HG02973 (cell line): ENCODE measurements around the gene BCL11A.

Source experiments
- ATAC-seq: cut with Tn5 transposase; IDR thresholded peaks from one replicate; pipeline ENCODE4 v1.9.1; 2021; ENCODE audit warnings: moderate library complexity; ENCODE audit not compliant: unreplicated experiment

The BCL11A gene

GRCh38 chr2:60509066-60509465 lies 44.4 kb downstream of the BCL11A start:
- no peak for ATAC-seq

GRCh38 chr2:60508339-60508917 lies 45.0 kb downstream of the BCL11A start:
- no peak for ATAC-seq

- ATAC-seq: no peak
These were observed 46.1 kb downstream of the BCL11A start for GRCh38 chr2:60507211-60507965.

- ATAC-seq: no peak
These were observed 47.6 kb downstream of the BCL11A start for GRCh38 chr2:60505880-60506260.

- ATAC-seq: no peak
These were observed 48.1 kb downstream of the BCL11A start for GRCh38 chr2:60505240-60505879.

- no peak for ATAC-seq
These were observed 49.4 kb downstream of the BCL11A start for GRCh38 chr2:60504049-60504448.

GRCh38 chr2:60502144-60502543 lies 51.3 kb downstream of the BCL11A start:
- ATAC-seq: no peak

GRCh38 chr2:60500861-60501260 lies 52.6 kb downstream of the BCL11A start:
- no peak for ATAC-seq

GRCh38 chr2:60499651-60500265 lies 53.7 kb downstream of the BCL11A start:
- ATAC-seq: no peak

GRCh38 chr2:60498816-60499429 lies 54.5 kb downstream of the BCL11A start:
- peak; percentile 41 for ATAC-seq

GRCh38 chr2:60498127-60498815 lies 55.2 kb downstream of the BCL11A start:
- peak; percentile 45 for ATAC-seq

GRCh38 chr2:60497500-60497899 lies 56.0 kb downstream of the BCL11A start:
- ATAC-seq: no peak

- no peak for ATAC-seq
These were observed 56.5 kb downstream of the BCL11A start for GRCh38 chr2:60496956-60497355.

GRCh38 chr2:60496475-60496874 lies 57.0 kb downstream of the BCL11A start:
- no peak for ATAC-seq

GRCh38 chr2:60495041-60495625 lies 58.3 kb downstream of the BCL11A start:
- ATAC-seq: no peak

GRCh38 chr2:60493804-60494387 lies 59.6 kb downstream of the BCL11A start:
- no peak for ATAC-seq

GRCh38 chr2:60492548-60492947 lies 60.9 kb downstream of the BCL11A start:
- ATAC-seq: no peak

GRCh38 chr2:60490848-60491247 lies 62.6 kb downstream of the BCL11A start:
- ATAC-seq: no peak

GRCh38 chr2:60490441-60490840 lies 63.0 kb downstream of the BCL11A start:
- ATAC-seq: no peak

- ATAC-seq: no peak
These were observed 64.2 kb downstream of the BCL11A start for GRCh38 chr2:60489289-60489688.
